Bone marrow (tissue), 2 donors: ENCODE results near the gene HMCN1.

Experiments used
- DNase-seq, 2 donors: peaks; one replicate each; lab custom pipeline; 2025; lab: John Stamatoyannopoulos, UW

HMCN1 gene

DNA sequence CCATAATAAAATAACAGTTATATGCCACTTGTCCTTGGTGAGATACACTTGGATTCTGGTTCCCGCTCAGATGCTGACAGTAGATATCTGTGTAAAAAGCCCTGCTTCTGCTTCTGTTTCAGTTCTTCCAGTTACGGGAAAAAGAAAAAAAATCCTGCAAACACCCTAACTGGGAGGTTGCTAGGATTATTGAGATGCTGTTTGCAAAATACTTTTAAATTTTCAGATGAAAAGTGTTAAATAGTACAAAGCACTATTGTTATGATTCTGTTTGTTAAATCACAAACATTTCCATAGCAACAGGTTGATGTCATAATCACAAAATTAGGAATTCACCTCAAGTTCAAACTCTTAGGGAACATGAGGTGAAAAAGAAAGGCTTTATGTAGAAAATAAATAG, 232.3 kb downstream of the HMCN1 start:
- DNase-seq: no peak

DNA sequence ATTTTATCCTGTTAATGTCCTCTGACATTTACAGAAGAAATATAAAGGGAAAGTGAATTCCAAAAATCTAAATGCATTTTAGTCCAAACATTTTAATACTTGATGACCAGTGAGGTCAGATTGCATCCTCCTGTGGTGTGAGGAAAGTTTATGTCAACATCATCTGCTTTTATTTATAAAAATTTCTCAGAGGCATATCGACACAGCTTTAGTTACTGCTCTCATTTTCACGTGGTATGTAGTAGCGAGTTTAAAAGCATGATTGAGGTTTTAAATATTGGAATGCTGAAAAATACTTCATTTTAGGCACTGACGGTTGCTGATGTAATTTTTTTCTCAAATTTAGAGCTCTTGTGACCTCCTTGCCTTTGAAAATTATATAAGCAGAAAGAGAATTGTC, 234.8 kb downstream of the HMCN1 start:
- DNase-seq: no peak

- no peak for DNase-seq
Observed at GRCh38 chr1:185969524-185969991, 235.4 kb downstream of the HMCN1 start.

- no peak for DNase-seq
Observed at GRCh38 chr1:185971688-185972087, 237.5 kb downstream of the HMCN1 start.

GRCh38 chr1:185972096-185972850, 238.1 kb downstream of the HMCN1 start:
- DNase-seq: no peak

GRCh38 chr1:185973645-185974044, 239.5 kb downstream of the HMCN1 start:
- no peak for DNase-seq

- DNase-seq: no peak
Observed at GRCh38 chr1:185974367-185975170, 240.4 kb downstream of the HMCN1 start.

- no peak for DNase-seq
Observed at GRCh38 chr1:185980891-185981290, 246.7 kb downstream of the HMCN1 start.

DNA sequence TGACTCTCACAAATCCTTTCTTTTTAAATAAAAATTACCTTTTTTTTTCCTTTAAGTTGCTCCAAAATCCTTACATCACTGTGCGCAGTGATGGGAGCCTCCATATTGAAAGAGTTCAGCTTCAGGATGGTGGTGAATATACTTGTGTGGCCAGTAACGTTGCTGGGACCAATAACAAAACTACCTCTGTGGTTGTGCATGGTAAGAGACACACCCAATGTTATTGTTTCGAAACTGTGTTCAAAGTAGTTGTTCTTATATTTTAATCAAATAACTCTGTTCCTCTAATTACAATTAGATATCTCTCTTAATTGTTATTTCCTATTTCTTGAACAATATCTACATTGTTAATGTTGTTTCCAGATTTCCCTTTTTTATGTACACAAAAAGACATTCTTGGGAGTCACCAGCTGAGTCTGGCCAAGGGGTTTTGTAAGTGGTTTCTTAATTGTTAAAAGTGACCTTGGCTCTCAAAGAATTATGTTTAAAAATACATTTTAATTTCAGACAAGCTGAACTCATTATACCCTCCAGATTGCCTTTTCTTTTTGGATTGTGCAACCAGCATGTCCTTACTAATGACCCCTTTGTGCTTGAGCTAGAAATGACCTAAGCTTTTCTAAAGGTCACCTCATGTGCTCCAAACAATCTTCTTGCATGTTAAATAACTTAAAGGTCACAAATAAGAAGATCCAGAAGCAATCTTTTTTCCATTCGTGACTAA, 250.1 kb downstream of the HMCN1 start:
- DNase-seq: no peak

DNA sequence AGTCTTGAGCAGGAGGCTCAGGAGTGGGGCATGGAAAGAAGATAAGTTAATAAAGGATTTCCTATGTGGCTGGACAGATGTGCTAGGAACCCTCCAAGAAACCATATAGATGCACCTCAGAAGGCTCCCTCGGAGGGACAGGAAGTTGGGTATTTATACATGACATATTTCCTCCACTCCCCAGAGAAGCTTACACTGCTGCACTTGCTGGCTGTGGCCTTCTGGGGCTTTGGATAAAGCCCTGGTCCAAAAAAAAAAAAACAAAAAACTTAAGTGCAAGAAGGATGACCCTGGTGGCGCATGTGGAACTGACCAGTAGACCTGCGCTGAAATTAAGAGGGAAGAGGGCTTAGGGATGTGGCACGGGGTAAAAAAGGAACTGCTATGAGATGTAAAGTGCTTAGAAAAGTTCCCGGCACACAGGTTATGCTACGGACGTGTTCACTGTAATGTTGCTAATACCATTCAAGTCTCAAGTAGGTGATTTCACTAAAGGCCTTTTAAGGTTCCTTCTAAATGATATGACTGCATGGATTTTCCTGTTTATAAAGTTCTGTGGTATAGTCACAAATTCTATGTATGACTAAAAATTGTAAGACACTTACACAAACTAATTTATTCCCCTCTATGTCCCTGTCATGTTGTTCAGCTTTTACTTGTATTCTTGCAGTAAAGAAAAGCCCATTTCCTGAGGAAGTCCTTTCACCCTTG, 253.6 kb downstream of the HMCN1 start:
- DNase-seq: no peak

- DNase-seq: no peak
Observed at GRCh38 chr1:185990565-185990964, 256.4 kb downstream of the HMCN1 start.

DNA sequence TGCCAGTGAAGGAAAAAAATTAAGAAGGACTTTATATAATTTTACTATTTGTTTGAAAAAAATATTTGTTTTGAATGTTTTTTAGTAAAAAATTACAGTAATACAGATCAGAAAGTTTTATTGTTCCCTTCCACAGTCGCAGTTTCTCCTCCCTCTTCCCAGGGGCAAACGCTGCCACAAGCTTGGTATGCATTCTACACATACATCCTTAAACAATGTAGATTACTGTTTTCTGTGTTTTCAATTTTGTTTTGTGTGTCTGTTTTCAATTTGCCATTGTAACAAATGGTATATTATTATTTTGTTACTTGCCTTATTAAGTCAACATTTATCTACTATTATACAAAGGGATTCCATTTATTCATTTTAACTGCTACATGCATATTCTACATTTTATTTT, 257.1 kb downstream of the HMCN1 start:
- no peak for DNase-seq

GRCh38 chr1:185996211-185996610, 262.0 kb downstream of the HMCN1 start:
- DNase-seq: no peak

- no peak for DNase-seq
Observed at GRCh38 chr1:185998391-185998790, 264.2 kb downstream of the HMCN1 start.

DNA sequence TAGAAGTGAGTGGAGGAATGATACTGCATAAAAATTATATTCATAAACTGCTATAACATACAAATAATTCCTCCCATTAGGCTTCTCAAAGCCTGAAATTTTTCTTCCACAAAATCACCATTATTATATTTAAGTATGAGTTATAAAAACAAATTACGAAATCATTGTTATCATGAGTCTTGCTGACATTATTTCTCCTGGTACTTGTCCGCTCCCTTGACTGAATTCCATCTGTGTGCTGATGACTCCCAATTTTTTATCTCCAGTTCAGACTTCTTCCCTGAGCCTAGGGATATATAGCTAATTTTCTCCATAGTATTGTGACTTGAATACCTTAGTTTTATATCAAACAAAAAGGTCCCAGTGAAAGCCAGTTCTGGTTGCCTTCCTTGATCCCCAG, 268.2 kb downstream of the HMCN1 start:
- no peak for DNase-seq

GRCh38 chr1:186009039-186009737, 275.0 kb downstream of the HMCN1 start:
- DNase-seq: no peak

- DNase-seq: no peak
Observed at GRCh38 chr1:186014370-186015037, 280.3 kb downstream of the HMCN1 start.

DNA sequence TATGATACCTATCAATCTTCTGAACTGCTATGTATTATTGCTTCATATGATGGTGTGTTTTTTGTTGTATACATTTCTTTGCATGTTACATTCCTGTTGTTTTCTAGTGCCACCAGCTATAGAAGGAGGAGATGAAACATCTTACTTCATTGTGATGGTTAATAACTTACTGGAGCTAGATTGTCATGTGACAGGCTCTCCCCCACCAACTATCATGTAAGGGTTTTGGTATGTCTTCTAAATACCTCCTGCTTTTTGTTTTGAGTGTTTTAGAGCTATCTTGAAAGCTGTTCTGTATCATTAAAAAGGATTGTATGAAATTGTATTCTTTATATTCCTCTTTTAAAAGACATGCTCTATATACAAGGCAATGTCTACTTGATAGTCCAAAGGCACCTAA, 282.7 kb downstream of the HMCN1 start:
- DNase-seq: no peak

- no peak for DNase-seq
Observed at GRCh38 chr1:186022184-186022583, 288.0 kb downstream of the HMCN1 start.

DNA sequence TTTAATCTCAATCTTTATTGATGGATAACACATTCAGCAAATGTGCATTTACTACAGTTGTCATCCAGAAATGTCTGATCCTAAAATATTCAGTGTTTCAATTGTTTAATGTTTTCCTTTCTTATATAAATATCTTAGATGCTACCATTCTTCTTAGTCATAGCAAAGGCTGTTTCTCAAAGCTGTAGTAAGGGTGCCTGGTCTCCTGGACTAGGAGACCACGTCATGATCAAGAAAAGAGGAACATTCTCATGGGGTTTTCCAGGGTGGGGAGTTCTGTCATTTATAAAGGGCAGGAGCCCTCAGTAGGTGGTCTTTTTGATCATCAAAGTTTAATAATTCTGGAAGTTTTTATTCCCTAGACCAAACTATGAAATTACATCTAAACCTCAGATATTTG, 292.8 kb downstream of the HMCN1 start:
- DNase-seq: no peak

DNA sequence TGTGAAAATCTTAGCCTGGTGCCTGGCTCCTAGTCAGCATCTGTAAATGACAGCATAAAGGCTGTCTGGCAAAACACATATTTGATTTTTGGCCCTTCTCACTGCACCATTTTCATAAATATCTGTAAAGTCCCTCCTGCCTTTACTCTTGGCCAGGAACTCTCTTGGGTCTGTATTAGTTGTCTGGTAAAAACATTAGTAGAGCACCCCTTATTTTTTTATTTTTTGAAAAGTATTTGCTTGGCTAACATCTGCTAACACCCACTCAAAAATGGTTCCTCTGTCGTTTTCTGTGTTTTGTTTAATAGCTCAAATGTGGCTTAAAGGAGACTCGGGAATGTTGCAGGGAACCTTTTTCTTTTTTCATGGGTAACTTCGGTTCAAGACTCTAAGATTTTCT, 293.4 kb downstream of the HMCN1 start:
- DNase-seq: no peak
